GM12801 (cell line): ENCODE measurements around the gene RTN4.

Source experiments
- TF ChIP-seq, protein P1 (sequence below): IDR thresholded peaks from one replicate; pipeline ENCODE4 v1.5.1; 2011; ENCODE audit warnings: control low read depth; ENCODE audit not compliant: insufficient read length; ENCODE audit errors: extremely low read depth

Gene RTN4

DNA sequence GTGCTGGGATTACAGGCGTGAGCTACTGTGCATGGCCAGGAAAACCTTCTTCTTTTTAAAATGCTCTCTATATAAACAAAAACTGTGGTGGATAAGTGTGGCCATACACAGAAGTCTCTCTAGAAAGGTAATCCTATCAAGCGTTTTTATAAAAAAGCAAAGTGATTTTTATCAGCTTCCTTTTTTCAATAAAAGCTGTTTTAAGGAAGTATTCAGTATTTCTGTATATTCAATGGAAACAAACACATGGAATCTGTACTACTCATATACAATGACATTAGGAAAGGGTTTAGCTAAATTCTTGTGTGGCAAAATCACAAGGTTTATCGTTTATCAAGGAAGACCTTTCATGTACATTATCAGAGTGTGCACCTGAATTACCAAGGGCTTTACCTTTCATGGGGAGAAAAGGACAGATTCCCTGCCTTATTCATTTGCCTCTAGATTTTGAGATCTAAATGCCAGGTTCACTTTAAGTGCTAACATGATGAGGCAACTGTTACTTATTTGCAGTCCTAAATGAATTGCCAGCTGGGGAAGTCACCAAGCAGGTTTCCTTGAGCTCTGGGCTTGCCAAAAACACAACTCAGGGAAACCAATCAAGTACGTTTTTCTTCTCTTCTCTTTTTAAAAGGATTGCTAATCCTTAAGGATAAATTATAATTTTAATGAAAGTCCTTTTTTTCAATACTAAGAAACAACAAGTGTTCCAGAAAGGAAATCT is 70.8 kb downstream of the RTN4 start:
- TF ChIP-seq, protein P1, sequence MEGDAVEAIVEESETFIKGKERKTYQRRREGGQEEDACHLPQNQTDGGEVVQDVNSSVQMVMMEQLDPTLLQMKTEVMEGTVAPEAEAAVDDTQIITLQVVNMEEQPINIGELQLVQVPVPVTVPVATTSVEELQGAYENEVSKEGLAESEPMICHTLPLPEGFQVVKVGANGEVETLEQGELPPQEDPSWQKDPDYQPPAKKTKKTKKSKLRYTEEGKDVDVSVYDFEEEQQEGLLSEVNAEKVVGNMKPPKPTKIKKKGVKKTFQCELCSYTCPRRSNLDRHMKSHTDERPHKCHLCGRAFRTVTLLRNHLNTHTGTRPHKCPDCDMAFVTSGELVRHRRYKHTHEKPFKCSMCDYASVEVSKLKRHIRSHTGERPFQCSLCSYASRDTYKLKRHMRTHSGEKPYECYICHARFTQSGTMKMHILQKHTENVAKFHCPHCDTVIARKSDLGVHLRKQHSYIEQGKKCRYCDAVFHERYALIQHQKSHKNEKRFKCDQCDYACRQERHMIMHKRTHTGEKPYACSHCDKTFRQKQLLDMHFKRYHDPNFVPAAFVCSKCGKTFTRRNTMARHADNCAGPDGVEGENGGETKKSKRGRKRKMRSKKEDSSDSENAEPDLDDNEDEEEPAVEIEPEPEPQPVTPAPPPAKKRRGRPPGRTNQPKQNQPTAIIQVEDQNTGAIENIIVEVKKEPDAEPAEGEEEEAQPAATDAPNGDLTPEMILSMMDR: no peak

DNA sequence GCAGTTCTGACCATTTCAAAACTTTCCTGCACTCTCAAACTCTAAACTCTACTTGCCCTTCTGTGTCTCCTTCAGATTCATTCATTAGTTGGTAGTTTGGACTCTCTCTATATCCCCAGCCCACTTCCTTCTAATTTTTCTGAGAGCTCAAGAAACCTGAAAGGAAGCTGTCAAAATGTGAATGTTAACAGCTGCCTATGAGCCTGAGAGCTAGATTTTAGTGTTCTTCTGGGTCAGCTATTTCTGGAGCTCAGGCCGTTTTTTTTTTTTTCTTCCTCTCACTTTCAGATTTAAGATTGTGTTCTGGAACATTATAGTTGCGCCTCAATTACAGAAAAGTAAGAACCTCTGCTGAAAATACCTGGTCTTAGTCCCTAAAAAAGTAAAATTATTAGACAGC is 73.1 kb downstream of the RTN4 start:
- TF ChIP-seq, protein P1: no peak

DNA sequence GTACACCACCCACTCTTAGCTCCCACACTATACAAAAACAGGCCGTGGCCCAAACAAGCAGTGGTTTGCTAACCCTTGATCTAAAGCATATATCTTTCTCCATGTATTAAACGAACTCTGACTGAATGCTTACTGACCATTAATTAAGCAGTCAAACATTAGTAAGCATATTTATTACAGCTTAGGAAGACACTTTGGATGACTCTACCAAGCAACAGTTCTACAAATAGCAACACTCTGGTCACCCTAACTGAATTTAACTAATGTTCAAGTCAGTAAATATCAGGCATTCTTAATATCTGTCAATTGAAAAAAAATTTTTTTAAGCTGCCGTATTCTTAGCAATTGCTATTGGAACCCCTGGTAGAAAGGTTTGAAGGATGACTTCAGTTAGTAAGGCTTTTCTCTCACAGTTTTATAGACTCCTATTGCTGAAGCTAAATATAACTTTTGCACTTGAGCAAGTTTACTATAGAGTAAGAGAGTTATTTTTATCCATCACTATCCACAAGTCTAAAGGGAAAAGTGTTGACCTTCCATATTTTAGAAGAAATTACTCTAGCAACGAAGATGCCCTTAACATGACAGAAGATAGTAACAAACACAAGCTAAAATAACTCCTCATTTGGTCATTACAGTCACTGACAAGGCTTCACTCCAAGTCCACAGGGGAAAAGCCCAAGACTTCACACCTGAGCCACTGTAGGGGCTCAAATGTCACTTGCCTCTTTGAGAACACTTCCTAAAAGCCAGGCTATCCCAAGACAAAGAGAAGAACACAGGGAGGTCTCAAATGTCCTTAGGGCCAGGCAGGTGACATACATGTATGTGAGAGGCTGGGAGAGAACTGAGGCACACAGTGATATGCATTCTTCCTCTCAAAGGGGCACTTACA is 74.4 kb downstream of the RTN4 start:
- TF ChIP-seq, protein P1: no peak

DNA sequence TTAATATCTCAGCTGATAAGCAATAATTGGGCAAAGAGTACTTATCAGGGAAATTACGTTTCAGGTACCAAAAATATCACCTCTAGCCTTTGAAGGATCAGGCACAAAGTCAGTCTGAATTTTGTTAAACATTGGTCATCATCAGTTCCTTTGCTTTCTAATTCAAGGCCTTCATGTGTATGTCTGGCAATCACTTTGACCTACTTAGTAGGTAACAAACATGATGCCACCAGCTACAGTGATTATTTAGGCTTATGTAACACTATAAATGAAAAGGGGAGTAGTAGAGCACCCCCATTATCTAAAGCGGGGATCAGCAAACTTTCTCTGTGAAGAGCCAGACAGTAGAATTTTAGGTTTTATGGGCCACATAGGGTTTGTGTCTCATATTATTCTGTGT is 75.1 kb downstream of the RTN4 start:
- TF ChIP-seq, protein P1: no peak

DNA sequence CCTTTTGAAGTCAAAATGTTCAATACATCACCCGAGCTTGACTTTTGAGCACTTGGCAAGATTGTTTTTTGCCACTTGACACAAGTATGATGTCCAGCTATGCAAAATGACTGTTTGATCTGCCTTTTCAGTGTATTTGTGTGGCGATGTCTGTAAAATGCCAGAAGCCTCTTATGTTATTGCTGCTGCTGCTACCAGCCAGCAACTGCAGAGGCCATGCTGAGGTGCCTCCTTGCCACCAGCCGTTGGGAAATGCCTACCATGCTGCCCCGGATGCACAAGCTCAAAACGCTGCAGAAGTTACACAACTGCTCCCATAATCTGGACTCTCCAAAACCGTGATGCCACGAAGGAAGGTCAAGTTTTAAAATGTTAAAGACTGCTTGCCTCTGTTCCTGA is 80.3 kb downstream of the RTN4 start:
- TF ChIP-seq, protein P1: no peak

DNA sequence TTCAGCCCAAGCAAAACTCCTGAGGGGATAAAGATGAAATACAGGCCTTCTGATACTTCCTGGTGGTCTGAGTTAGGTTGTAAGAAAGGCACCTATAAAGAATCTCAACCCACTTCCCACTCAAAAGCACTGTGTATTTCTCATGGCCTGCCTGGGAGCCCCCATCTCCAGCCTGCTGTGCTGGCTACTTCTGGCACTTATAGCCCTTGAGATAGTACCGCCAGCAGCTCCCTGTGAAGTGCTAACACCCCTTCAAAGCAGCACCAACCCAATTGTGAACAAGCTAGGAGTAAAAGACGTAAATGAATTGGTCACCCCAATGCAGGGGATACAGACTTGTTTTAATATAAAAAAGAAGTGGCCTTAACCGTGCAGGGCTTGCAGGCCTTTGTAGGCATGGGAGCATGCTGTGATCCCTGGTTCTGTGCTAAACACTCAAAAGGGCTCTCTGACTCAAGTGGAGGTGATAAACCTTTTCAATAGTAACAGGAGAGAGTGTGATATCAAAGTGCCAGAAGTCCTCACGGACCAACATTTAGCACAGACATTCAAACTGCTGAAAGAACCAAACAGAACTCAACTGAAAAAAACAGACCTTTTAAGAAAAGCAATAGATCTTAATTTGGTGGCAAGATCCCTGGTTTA is 80.8 kb downstream of the RTN4 start:
- TF ChIP-seq, protein P1: no peak

DNA sequence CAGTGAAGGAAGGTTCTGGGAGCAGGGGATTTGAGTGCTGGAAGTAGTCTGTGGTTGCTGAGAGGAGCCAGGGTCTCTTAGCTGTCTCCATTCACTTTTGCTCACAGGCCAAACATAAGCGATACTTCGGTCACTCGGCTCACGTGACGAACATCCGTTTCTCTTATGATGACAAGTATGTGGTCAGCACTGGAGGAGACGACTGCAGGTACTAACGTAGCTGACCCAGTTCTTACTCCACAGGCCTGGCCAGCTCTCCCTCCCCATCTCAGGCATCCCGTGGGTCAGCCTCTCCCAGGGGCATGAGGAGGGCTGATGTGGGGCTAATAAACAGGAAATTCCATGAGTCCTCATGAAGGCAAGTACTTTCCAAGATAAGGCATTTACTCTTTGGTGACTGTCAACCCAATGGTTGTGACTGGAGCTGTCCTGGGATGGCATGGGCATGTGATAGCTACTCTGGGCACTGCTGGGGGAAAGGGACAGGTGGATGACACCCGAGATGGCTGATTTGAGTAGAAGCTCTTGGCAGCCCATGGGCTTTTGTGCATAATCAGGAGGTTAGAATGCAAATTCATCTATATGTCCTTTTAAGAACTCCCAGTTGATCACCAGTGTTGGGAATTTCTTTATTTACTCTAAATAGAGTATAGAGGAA is 81.6 kb downstream of the RTN4 start:
- TF ChIP-seq, protein P1: no peak
